ENCODE data around the gene RPS15.

GRCh38 chr19:1472231-1473084 is 34.3 kb downstream of the RPS15 start:
- TF ChIP-seq POLR2AphosphoS5 (IDR thresholded peaks at IDR 0.05), result no peak
- no peak for TF ChIP-seq CTCF (IDR thresholded peaks at IDR 0.05)
- TF ChIP-seq EP300 (IDR thresholded peaks at IDR 0.05), result no peak

Measured in upper lobe of left lung (tissue), 4 donors.